ACC112 (cell line): ENCODE data around the gene ARMH3.

Experiments used
- H2AFZ ChIP-seq: fragments of 200-600 bp; sonication (generic); one replicate; pipeline ENCODE4 v1.6.0; 2017; ENCODE audit warnings: antibody characterized with exemption, low read length; ENCODE audit not compliant: unreplicated experiment
- H3K27ac ChIP-seq: fragments of 200-600 bp; sonication (generic); 2 replicates; pipeline ENCODE4 v1.5.1; 2014; ENCODE audit warnings: low read depth, mild to moderate bottlenecking, antibody characterized with exemption, low read length, moderate library complexity
- H3K27me3 ChIP-seq: fragments of 200-600 bp; sonication (generic); 2 replicates; pipeline ENCODE4 v1.6.1; 2014; ENCODE audit warnings: mild to moderate bottlenecking, antibody characterized with exemption, low read length, moderate library complexity, mixed read lengths; ENCODE audit not compliant: insufficient read depth
- H3K36me3 ChIP-seq: fragments of 200-600 bp; sonication (generic); 2 replicates; pipeline ENCODE4 v1.6.1; 2016; ENCODE audit warnings: mild to moderate bottlenecking, antibody characterized with exemption, low read length, moderate library complexity, mixed read lengths; ENCODE audit not compliant: insufficient read depth
- H3K4me1 ChIP-seq: fragments of 200-600 bp; sonication (generic); one replicate; pipeline ENCODE4 v1.6.1; 2016; ENCODE audit warnings: low read length, mixed read lengths; ENCODE audit not compliant: insufficient read depth, unreplicated experiment, control insufficient read depth
- H3K4me3 ChIP-seq: fragments of 200-600 bp; sonication (generic); 2 replicates; pipeline ENCODE4 v1.5.1; 2014; ENCODE audit warnings: mild to moderate bottlenecking, low read depth, low read length
- H3K79me2 ChIP-seq: fragments of 200-600 bp; sonication (generic); one replicate; pipeline ENCODE4 v1.6.0; 2016; ENCODE audit warnings: low read length; ENCODE audit not compliant: control insufficient read depth, unreplicated experiment, insufficient read depth

ARMH3 gene

GRCh38 chr10:101920546-101920945, 135.4 kb downstream of the ARMH3 start:
- Histone ChIP-seq H3K4me3 (no peak overlapping the region), H3K4me1 (no peaks in the 10 kb centered on the region), H3K27ac (no peak overlapping the region), H2AFZ (no peak overlapping the region), H3K36me3 (no peaks in the 10 kb centered on the region), H3K27me3 (no peaks in the 10 kb centered on the region), H3K79me2 (no peaks in the 10 kb centered on the region)

- no peaks in the 10 kb centered on the region for H3K4me1 ChIP-seq
- H3K36me3 ChIP-seq = no peaks in the 10 kb centered on the region
- no peak overlapping the region for H2AFZ ChIP-seq
- H3K27ac ChIP-seq = no peak overlapping the region
- no peaks in the 10 kb centered on the region for H3K79me2 ChIP-seq
- no peaks in the 10 kb centered on the region for H3K27me3 ChIP-seq
- H3K4me3 ChIP-seq = no peak overlapping the region
Measured at GRCh38 chr10:101919026-101919770, 136.8 kb downstream of the ARMH3 start.

GRCh38 chr10:101912561-101913179, 143.3 kb downstream of the ARMH3 start:
- no peaks in the 10 kb centered on the region for H3K27me3 ChIP-seq
- no peaks in the 10 kb centered on the region for H3K79me2 ChIP-seq
- no peaks in the 10 kb centered on the region for H3K4me1 ChIP-seq
- no peak overlapping the region for H3K27ac ChIP-seq
- H3K4me3 ChIP-seq = no peak overlapping the region
- H3K36me3 ChIP-seq = no peaks in the 10 kb centered on the region
- H2AFZ ChIP-seq = no peak overlapping the region

GRCh38 chr10:101906586-101907183, 149.3 kb downstream of the ARMH3 start:
- H3K36me3 ChIP-seq = no peaks in the 10 kb centered on the region
- no peaks in the 10 kb centered on the region for H3K27me3 ChIP-seq
- no peak overlapping the region for H3K4me3 ChIP-seq
- H3K79me2 ChIP-seq = no peaks in the 10 kb centered on the region
- no peaks in the 10 kb centered on the region for H3K4me1 ChIP-seq
- no peak overlapping the region for H2AFZ ChIP-seq
- no peak overlapping the region for H3K27ac ChIP-seq

- H3K4me1 ChIP-seq = no peaks in the 10 kb centered on the region
- no peaks in the 10 kb centered on the region for H3K36me3 ChIP-seq
- no peaks in the 10 kb centered on the region for H3K27me3 ChIP-seq
- H3K79me2 ChIP-seq = no peaks in the 10 kb centered on the region
- H3K4me3 ChIP-seq = no peak overlapping the region
- H3K27ac ChIP-seq = no peak overlapping the region
- H2AFZ ChIP-seq = no peak overlapping the region
Measured at GRCh38 chr10:101905251-101905650, 150.7 kb downstream of the ARMH3 start.

GRCh38 chr10:101903827-101904550, 152.0 kb downstream of the ARMH3 start:
- H3K4me1 ChIP-seq = no peaks in the 10 kb centered on the region
- H3K36me3 ChIP-seq = no peaks in the 10 kb centered on the region

GRCh38 chr10:101902820-101903145, 153.2 kb downstream of the ARMH3 start:
- peaks cover 1% of the 10 kb centered on the region for H3K4me1 ChIP-seq

More at GRCh38 chr10:101903827-101904550, 152.0 kb downstream of the ARMH3 start:
- H3K4me3 ChIP-seq = no peak overlapping the region
- H3K27ac ChIP-seq = no peak overlapping the region
- no peaks in the 10 kb centered on the region for H3K27me3 ChIP-seq
- H2AFZ ChIP-seq = no peak overlapping the region
- H3K79me2 ChIP-seq = no peaks in the 10 kb centered on the region

GRCh38 chr10:101902032-101902819, 153.7 kb downstream of the ARMH3 start:
- no peak overlapping the region for H2AFZ ChIP-seq
- no peaks in the 10 kb centered on the region for H3K36me3 ChIP-seq
- H3K4me1 ChIP-seq = peaks cover 7% of the 10 kb centered on the region
- no peaks in the 10 kb centered on the region for H3K79me2 ChIP-seq
- H3K27ac ChIP-seq = no peak overlapping the region
- H3K27me3 ChIP-seq = no peaks in the 10 kb centered on the region
- H3K4me3 ChIP-seq = no peak overlapping the region

More at GRCh38 chr10:101902820-101903145, 153.2 kb downstream of the ARMH3 start:
- Histone ChIP-seq H3K27ac (no peak overlapping the region), H3K27me3 (no peaks in the 10 kb centered on the region), H3K36me3 (no peaks in the 10 kb centered on the region), H3K79me2 (no peaks in the 10 kb centered on the region), H3K4me3 (no peak overlapping the region), H2AFZ (no peak overlapping the region)

- H3K4me1 ChIP-seq = peaks cover 7% of the 10 kb centered on the region
- no peak overlapping the region for H3K4me3 ChIP-seq
- no peaks in the 10 kb centered on the region for H3K79me2 ChIP-seq
- H2AFZ ChIP-seq = no peak overlapping the region
- H3K36me3 ChIP-seq = no peaks in the 10 kb centered on the region
- no peaks in the 10 kb centered on the region for H3K27me3 ChIP-seq
- H3K27ac ChIP-seq = no peak overlapping the region
Measured at GRCh38 chr10:101901340-101901739, 154.6 kb downstream of the ARMH3 start.

GRCh38 chr10:101897633-101898032, 158.3 kb downstream of the ARMH3 start:
- Histone ChIP-seq H3K4me1 (peaks cover 12% of the 10 kb centered on the region), H3K79me2 (no peaks in the 10 kb centered on the region), H3K27ac (no peak overlapping the region), H2AFZ (no peak overlapping the region), H3K36me3 (no peaks in the 10 kb centered on the region), H3K27me3 (no peaks in the 10 kb centered on the region), H3K4me3 (no peak overlapping the region)
